ENCODE measurements around the gene PLXNA4. TPM values are rescaled to one million over a fixed set of nuclear protein-coding genes. Genes with fewer than 3 reads are reported as not detected.

The PLXNA4 gene
- total RNA-seq, 1 experiment from 2014 or later, result 1.0 TPM

- intact Hi-C loops (cut with micrococcal nuclease; ENCODE audit: unreplicated experiment), result loop anchor here (10.0 kb wide), 1 partner anchor 400 kb away; no protein-coding TSS in a partner anchor
- Histone ChIP-seq H3K27me3 (ENCODE audit: insufficient read depth, low read depth) (peaks cover 77% of the 10 kb centered on the region), H3K4me2 (no peak overlapping the region), H4K20me1 (ENCODE audit: insufficient read depth) (no peaks in the 10 kb centered on the region), H3K79me2 (ENCODE audit: low read depth) (no peaks in the 10 kb centered on the region), H3K4me3 (no peak overlapping the region), H3K9me3 (ENCODE audit: insufficient read depth, low read depth) (no peaks in the 10 kb centered on the region), H3K4me1 (replicated peaks; ENCODE audit: insufficient read depth) (no peaks in the 10 kb centered on the region), H2AFZ (no peak overlapping the region), H3K9me2 (ENCODE audit: insufficient read depth) (no peaks in the 10 kb centered on the region), H3F3A (ENCODE audit: insufficient read depth, low read depth) (no peaks in the 10 kb centered on the region), H3K27ac (no peak overlapping the region), H3K36me3 (ENCODE audit: low read depth) (no peaks in the 10 kb centered on the region)
- POLR2A ChIA-PET (ENCODE audit: unreplicated experiment), result no interaction called here
- TF ChIP-seq CTCF (conservative IDR thresholded peaks at IDR 0.05) (no peak), EZH2 (IDR thresholded peaks at IDR 0.05; ENCODE audit: low read depth) (no peak)
- CTCF ChIA-PET, result no interaction called here
- no peak for DNase-seq
- BruUV-seq (replicated peaks), result no TSS peak
Observed at GRCh38 chr7:132255115-132255797, 321.0 kb downstream of the PLXNA4 start.

- Histone ChIP-seq H3K4me3 (no peak overlapping the region), H3K27ac (no peak overlapping the region), H4K20me1 (ENCODE audit: insufficient read depth) (no peaks in the 10 kb centered on the region), H3F3A (ENCODE audit: insufficient read depth, low read depth) (no peaks in the 10 kb centered on the region), H2AFZ (no peak overlapping the region), H3K9me2 (ENCODE audit: insufficient read depth) (no peaks in the 10 kb centered on the region), H3K79me2 (ENCODE audit: low read depth) (no peaks in the 10 kb centered on the region), H3K4me1 (replicated peaks; ENCODE audit: insufficient read depth) (no peaks in the 10 kb centered on the region), H3K4me2 (no peak overlapping the region), H3K27me3 (ENCODE audit: insufficient read depth, low read depth) (peaks cover 77% of the 10 kb centered on the region), H3K36me3 (ENCODE audit: low read depth) (no peaks in the 10 kb centered on the region), H3K9me3 (ENCODE audit: insufficient read depth, low read depth) (no peaks in the 10 kb centered on the region)
- ChIA-PET CTCF (no interaction called here), POLR2A (ENCODE audit: unreplicated experiment) (no interaction called here)
- no peak for DNase-seq
- no peak for TF ChIP-seq EZH2 (IDR thresholded peaks at IDR 0.05; ENCODE audit: low read depth)
- no peak for TF ChIP-seq CTCF (conservative IDR thresholded peaks at IDR 0.05)
- intact Hi-C loops (cut with micrococcal nuclease; ENCODE audit: unreplicated experiment), result loop anchor here (10.0 kb wide), 1 partner anchor 400 kb away; no protein-coding TSS in a partner anchor
- no TSS peak for BruUV-seq (replicated peaks)
Observed at GRCh38 chr7:132254455-132254854, 321.8 kb downstream of the PLXNA4 start.

GRCh38 chr7:132252793-132253100, 323.5 kb downstream of the PLXNA4 start:
- DNase-seq, result no peak
- Histone ChIP-seq H3F3A (ENCODE audit: insufficient read depth, low read depth) (no peaks in the 10 kb centered on the region), H3K27ac (no peak overlapping the region), H2AFZ (no peak overlapping the region), H3K27me3 (ENCODE audit: insufficient read depth, low read depth) (peaks cover 80% of the 10 kb centered on the region), H3K9me2 (ENCODE audit: insufficient read depth) (no peaks in the 10 kb centered on the region), H3K79me2 (ENCODE audit: low read depth) (no peaks in the 10 kb centered on the region), H3K36me3 (ENCODE audit: low read depth) (no peaks in the 10 kb centered on the region), H3K4me3 (no peak overlapping the region), H3K4me1 (replicated peaks; ENCODE audit: insufficient read depth) (no peaks in the 10 kb centered on the region), H4K20me1 (ENCODE audit: insufficient read depth) (no peaks in the 10 kb centered on the region), H3K9me3 (ENCODE audit: insufficient read depth, low read depth) (no peaks in the 10 kb centered on the region), H3K4me2 (no peak overlapping the region)
- no TSS peak for BruUV-seq (replicated peaks)
- ChIA-PET CTCF (no interaction called here), POLR2A (ENCODE audit: unreplicated experiment) (no interaction called here)
- intact Hi-C loops (cut with micrococcal nuclease; ENCODE audit: unreplicated experiment), result loop anchor here (10.0 kb wide), 1 partner anchor 398 kb away; no protein-coding TSS in a partner anchor
- TF ChIP-seq EZH2 (IDR thresholded peaks at IDR 0.05; ENCODE audit: low read depth) (no peak), CTCF (conservative IDR thresholded peaks at IDR 0.05) (no peak)

All from PC-9 (cell line).